Activated T-cell treated with anti-CD3 and anti-CD28 coated beads for 48 hours (primary cell): Measurements from ENCODE around the gene PFKFB3.
"Not testable (repeated sequence)": the region's sequence is repeated elsewhere in the genome, so short reads cannot be mapped to it uniquely, and the experiment has no call there.

Source experiments
- DNase-seq: peaks from one replicate; pipeline ENCODE4 v3.0.0-alpha.2; 2020; ENCODE audit warnings: low read depth

The PFKFB3 gene

DNA sequence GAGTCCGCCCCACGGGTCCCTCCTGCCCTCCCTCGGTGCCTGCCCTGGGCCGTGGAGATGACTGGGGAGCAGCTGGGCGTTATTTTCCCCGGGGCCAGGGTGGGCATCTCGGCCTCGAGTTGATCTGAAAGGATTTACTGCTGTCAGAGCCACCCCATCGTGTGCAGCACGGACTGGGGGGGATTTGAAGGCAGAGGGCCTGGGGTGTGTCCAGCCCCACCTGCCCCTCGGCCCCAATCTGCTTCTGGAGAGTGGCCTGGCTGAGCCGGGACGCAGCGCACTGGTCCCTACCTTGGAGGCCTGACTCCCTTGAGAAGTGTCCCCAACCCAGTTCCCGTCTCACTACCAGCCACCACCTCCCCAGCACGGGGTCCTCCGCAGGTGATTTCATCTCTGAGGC, 24.2 kb upstream of the PFKFB3 start:
- no peak for DNase-seq

- no peak for DNase-seq
These were observed 23.7 kb upstream of the PFKFB3 start for GRCh38 chr10:6179078-6179477.

DNA sequence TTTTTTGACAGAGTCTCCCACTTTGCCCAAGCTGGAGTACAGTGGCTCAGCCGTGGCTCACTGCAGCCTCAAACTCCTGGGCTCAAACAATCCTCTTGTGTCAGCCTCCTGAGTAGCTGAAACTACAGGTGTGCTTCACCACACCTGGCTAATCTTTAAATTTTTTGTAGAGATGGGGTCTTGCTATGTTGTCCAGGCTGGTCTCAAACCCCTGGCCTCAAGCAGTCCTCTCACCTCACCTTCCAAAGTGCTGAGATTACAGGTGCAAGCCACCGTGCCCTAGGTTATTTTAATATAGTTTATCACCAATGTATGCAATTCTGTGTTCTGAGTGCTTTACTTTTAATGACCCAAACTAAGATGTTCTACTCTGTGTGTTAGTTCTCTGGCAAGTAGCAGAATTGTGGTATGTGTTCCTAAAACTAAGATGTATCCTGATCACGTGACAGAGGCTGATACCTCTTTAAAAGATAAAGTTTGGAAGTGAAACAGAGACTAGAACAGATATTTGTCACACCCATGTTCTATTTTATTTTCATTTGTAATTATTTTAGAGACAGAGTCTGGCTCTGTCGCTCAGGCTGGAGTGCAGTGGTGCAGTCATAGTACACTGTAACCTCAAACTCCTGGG, 22.1 kb upstream of the PFKFB3 start:
- DNase-seq: no peak

GRCh38 chr10:6181249-6181648, 21.5 kb upstream of the PFKFB3 start:
- DNase-seq: no peak

DNA sequence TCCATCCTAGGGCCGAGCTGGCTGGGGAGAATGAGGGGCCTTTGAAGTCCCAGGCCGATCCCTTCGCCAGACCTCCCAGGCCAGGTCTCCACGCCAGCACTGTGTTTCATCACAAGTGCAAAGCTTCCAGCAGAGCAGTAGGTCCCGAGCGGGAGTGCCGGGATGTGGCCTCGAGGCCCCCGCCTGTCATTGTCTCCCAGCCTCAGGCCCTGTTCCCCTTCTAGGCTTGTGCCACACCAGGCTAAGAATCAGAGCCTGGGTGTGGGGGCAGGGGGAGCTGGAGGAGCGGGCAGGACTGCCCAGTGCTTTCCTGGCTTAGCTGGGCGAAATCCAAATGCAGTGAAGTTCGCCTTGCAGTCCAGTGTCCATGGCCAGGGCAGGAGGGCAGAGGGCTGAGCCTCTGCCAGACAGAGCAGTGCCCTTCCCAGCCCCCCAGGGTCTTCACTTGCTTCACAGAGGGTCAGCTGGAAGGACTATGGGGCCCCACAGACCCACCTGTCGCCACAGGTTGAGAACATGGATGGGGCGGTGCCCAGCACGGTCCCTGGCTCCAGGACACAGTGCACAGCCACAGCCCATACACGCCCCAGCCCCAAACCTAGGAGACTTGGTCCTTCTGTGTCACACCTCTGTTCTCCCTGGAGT, 20.2 kb upstream of the PFKFB3 start:
- DNase-seq: no peak

DNA sequence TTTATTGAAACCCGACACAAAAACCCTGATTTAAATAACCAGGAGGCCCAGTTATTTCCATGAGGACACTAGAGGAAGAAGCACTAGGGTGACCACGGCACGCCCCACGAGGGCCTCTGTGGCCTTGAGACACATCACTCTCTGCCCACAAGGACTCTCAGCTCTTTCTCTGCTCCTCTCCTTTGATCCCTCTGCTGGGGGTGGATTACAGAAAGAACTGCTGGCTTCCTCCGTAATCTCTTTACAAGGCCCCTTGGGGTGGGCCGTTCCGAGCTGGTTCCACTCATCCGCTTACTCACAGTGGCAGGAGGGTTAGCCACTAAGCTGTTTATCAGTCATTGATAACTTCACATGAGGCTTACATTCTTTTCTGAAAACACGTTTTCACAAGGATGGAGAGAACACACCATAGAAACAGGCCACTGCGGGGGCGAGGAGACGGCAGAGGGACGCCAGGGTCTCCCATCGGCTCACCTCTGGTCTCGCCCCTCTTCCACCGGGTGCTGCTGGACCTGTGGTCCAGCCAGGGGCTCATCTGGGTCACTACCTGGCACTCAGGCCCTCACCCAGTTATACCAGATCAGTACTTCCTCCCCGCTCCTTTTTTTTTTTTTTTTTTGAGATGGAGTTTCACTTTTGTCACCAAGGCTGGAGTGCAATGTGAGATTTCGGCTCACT, 17.6 kb upstream of the PFKFB3 start:
- no peak for DNase-seq

- no peak for DNase-seq
These were observed 15.9 kb upstream of the PFKFB3 start for GRCh38 chr10:6186894-6187256.

- DNase-seq: no peak
These were observed 15.5 kb upstream of the PFKFB3 start for GRCh38 chr10:6187278-6187677.

DNA sequence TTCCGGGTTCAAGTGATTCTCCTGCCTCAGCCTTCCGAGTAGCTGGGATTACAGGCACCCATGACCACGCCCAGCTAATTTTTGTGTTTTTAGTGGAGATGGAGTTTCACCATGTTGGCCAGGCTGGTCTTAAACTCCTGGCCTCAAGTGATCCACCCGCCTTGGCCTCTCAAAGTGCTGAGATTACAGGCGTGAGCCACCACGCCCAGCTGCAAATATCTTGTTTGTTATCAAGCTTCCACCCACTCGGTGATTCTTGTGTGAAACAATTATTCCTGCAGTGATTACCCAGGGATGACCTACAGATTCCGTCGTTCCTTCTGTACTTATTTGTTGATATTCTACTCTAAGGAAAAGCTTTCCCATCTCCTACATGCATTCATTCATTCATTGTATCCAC, 12.7 kb upstream of the PFKFB3 start:
- not testable (repeated sequence) for DNase-seq

GRCh38 chr10:6191147-6191546, 11.6 kb upstream of the PFKFB3 start:
- DNase-seq: no peak

- DNase-seq: no peak
These were observed 11.2 kb upstream of the PFKFB3 start for GRCh38 chr10:6191569-6191968.

GRCh38 chr10:6193342-6193741, 9.4 kb upstream of the PFKFB3 start:
- DNase-seq: not testable (repeated sequence)

DNA sequence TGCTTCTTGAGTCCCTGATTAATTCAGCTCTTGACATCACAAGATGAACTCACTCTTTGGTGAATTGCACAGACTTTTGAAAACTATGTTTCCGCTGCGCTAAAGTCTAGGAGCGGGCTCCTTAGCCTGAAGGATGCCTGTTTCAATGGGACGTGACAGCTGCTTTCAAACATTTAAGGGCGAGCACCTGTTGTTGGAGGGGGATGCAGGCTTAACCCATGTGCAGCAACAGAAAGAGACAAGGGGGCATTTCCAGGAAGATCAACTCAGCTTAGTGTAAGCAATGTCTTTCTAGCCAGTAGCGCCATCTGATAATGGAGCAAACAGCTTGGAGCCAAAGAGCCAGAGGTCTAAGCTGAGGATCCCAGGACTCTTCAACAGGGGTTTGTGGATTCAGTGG, 8.4 kb upstream of the PFKFB3 start:
- no peak for DNase-seq

GRCh38 chr10:6195376-6195775, 7.4 kb upstream of the PFKFB3 start:
- no peak for DNase-seq

DNA sequence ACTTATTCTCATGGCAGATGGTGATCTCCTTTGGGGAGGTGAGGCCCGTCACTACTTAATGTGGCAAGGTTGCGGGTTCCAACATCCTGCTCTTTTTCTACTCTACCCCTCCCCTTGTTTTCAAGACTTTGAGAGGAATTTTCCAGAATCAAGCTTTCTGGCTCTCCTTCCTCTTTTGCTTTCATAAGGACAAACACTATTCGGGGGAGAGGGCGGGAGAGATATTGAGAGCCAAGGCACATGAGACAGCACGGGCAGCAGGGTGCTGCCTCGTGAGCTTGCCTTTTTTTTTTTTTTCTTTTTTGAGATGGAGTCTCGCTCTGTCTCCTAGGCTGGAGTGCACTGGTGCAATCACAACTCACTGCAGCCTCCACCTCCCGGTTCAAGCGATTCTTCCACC, 6.9 kb upstream of the PFKFB3 start:
- no peak for DNase-seq

GRCh38 chr10:6196524-6196923, 6.2 kb upstream of the PFKFB3 start:
- DNase-seq: not testable (repeated sequence)

DNA sequence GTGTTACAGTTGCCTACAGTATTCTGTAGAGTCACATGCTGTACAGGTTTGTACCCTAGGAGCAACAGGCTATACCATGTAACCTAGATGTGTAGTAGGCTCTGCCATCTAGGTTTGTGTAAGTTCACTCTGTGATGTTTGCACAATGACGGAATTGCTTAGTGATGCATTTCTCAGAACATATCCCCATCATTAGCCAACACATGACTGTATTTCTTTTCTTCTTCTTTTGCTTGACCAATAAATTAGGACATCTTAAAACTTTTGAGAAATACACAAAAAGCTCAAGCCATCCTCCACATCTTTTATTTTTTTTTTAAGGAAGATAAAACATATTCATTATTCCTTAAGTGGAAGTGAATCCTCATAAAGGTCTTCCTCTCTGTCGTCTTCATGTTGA, 5.4 kb upstream of the PFKFB3 start:
- DNase-seq: no peak

GRCh38 chr10:6198171-6198570, 4.6 kb upstream of the PFKFB3 start:
- no peak for DNase-seq

DNA sequence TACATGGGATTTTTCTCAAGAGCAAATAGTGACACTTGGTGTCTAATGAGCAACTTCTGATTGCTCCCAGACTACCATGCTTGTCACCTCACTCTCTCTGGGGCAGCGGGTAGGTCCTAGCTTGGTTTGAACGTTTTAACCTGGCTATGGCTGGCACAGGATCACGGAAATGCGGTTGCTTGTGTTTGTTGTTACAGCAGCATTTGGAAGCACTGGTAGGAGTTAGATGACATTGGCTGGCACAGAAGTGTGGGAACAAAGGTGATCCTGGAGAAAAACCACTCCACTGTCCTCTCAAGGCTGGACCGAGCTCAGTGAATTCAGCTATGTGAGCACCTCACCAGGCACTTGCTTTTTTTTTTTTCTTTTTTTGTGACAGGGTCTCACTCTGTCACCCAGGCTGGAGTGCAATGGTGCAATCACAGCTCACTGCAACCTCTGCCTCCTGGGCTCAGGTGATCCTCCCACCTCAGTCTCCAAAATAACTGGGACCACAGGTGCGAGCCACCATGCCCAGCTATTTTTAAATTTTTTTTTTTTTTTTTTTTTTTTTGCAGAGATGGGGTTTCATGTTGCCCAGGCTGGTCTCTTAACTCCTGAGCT, 3.5 kb upstream of the PFKFB3 start:
- no peak for DNase-seq

DNA sequence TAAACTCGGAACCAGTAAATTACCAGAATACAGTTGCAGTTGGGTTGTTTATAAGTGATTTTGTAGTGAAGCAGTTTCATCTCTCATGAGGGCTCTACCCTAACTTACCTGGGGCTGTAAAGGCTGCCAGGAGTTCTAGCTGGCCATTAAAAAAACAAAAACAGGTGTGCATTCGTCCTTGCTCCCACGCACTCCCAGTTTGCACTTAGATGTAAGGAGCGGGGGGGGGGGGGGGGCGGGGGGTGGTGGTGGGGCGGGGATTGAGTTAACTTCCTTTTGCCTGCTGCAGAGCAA, 2.3 kb upstream of the PFKFB3 start:
- no peak for DNase-seq

DNA sequence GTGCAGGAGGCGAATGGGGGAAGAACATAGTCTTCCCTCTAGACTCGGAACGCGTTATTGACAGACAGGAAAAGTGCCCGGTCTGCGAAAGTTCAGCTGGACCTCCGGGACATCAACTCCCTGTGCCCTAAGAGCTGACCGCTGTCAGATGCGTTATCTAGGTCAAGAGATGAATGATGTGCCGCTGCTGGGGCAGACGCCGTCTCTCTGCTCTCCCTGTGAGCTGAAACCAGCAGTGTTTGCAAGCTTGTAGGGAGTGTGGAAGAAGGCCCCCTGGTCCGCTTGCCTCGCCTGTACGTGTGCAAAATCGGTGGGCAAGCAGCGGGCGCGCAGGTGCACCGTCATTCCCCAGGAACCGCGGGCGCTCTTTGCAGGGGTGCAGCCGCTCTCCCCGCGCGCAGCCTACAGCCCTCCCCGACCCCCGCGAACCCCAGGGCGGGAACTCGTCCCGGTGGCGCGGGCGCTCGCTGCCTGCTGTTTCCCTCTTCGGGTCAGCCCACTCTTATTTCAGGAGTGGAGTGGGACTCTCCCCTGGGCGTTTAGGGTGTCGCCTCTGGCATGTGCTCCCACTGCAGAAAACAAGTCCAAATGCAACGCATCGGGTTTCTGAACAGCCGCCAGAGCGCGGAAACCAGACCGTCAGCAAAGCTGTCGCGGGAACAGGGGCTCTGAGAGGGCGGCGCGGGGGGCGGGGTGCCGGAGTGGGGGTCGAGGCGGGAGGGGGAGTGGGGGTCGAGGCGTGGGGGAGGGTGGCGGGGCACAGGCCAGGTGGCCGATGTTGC, 1.8 kb upstream of the PFKFB3 start:
- DNase-seq: peak; percentile 45

DNA sequence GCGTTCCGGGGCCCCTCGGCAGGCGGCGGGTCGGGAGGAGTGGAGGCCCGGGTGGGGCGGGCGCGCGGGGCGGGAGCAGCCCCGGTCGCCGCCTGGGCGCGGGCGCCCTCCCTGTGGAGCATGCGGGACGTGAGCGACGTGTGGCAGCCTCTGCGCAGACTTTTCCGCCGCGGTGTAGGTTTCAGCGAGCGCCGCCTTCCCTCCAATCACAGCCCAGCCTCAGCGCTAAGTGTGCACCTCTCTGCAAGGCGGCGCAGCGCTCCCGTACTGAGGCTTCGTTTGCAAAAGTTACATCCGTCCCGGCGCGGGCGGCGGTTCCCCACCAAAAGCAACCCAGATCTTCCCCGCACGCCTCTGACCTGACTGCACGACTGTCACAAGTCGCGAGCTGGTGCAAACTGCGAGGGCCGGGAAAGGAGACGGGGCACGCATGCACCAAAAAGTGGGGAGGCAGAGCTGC, 1.2 kb upstream of the PFKFB3 start:
- DNase-seq: peak; percentile 88
